Activated CD8-positive, alpha-beta memory T cell treated with anti-CD3 and anti-CD28 coated beads for 24 hours (primary cell): ENCODE measurements around the gene PRH1.

Experiments used
- DNase-seq: peaks from one replicate; pipeline ENCODE4 v3.0.0-alpha.2; 2020

PRH1 gene

GRCh38 chr12:10838461-10838860 lies 45.6 kb downstream of the PRH1 start:
- DNase-seq = no peak
